Mesenchymal stem cell (in vitro differentiated cells and primary cell): ENCODE measurements around the gene GFER.
A peak's percentile ranks its signal among the peaks of the same experiment; 100 is the strongest.

Experiments
- DNase-seq: peaks from one replicate; pipeline ENCODE4 v3.0.0-alpha.2; 2013
- H2AFZ ChIP-seq: one replicate; pipeline ENCODE4 v1.6.1; 2013; ENCODE audit warnings: low read depth, mild to moderate bottlenecking, control low read depth, inconsistent platforms, low read length, moderate library complexity
- H2AK5ac ChIP-seq: 2 replicates; pipeline ENCODE4 v1.6.1; 2013; ENCODE audit warnings: low read length, moderate library complexity, mild to moderate bottlenecking, inconsistent platforms; ENCODE audit not compliant: severe bottlenecking
- H2BK120ac ChIP-seq: one replicate; pipeline ENCODE4 v1.6.1; 2013; ENCODE audit warnings: low read depth, mild to moderate bottlenecking, inconsistent platforms, low read length, moderate library complexity
- H2BK12ac ChIP-seq, 2 experiments: one replicate each; pipeline ENCODE4 v1.6.1; 2013; ENCODE audit warnings: inconsistent platforms in 2 of 2, low read length in 2 of 2, mild to moderate bottlenecking in 2 of 2, moderate library complexity in 2 of 2, control low read depth in 1 of 2
- H2BK15ac ChIP-seq: one replicate; pipeline ENCODE4 v1.6.1; 2013; ENCODE audit warnings: mild to moderate bottlenecking, low read depth, inconsistent platforms; ENCODE audit not compliant: poor library complexity, severe bottlenecking
- H2BK5ac ChIP-seq: 2 replicates; pipeline ENCODE4 v1.6.1; 2013; ENCODE audit warnings: low read depth, mild to moderate bottlenecking, low read length, control low read depth, inconsistent platforms; ENCODE audit not compliant: poor library complexity, severe bottlenecking
- H3K14ac ChIP-seq, 2 experiments: one replicate each; pipeline ENCODE4 v1.6.1; 2013; ENCODE audit warnings: inconsistent platforms in 2 of 2, low read length in 2 of 2, control low read depth in 1 of 2, mild to moderate bottlenecking in 1 of 2, moderate library complexity in 1 of 2
- H3K18ac ChIP-seq, 2 experiments: one replicate each; pipeline ENCODE4 v1.6.1; 2013; ENCODE audit warnings: inconsistent platforms in 2 of 2, low read length in 2 of 2, control low read depth in 1 of 2, low read depth in 1 of 2, mild to moderate bottlenecking in 1 of 2
- H3K23ac ChIP-seq, 2 experiments: one replicate each; pipeline ENCODE4 v1.6.1; 2013; ENCODE audit warnings: inconsistent platforms in 2 of 2, low read length in 2 of 2, mild to moderate bottlenecking in 2 of 2, moderate library complexity in 2 of 2, control low read depth in 1 of 2
- H3K27ac ChIP-seq: 2 replicates; pipeline ENCODE4 v1.5.1; 2013; ENCODE audit warnings: mild to moderate bottlenecking, moderate library complexity, low read length, control low read depth, inconsistent platforms; ENCODE audit not compliant: poor library complexity, severe bottlenecking
- H3K27me3 ChIP-seq, 2 experiments: 2 replicates each; pipeline versions ENCODE4 v1.6.1 to v1.7.0; 2013; ENCODE audit warnings: low read length in 2 of 2, mild to moderate bottlenecking in 2 of 2, moderate library complexity in 2 of 2, control low read depth in 1 of 2, inconsistent platforms in 1 of 2; ENCODE audit not compliant: control insufficient read depth in 1 of 2, insufficient read depth in 1 of 2
- H3K36me3 ChIP-seq, 2 experiments: 2 replicates each; pipeline versions ENCODE4 v1.6.1 to v1.7.0; 2013; ENCODE audit warnings: low read length in 2 of 2, control low read depth in 1 of 2, inconsistent platforms in 1 of 2, low read depth in 1 of 2, mild to moderate bottlenecking in 1 of 2; ENCODE audit not compliant: insufficient read depth in 2 of 2, control insufficient read depth in 1 of 2
- H3K4ac ChIP-seq, 2 experiments: one replicate each; pipeline ENCODE4 v1.6.1; 2013; ENCODE audit warnings: inconsistent platforms in 2 of 2, low read length in 2 of 2, mild to moderate bottlenecking in 2 of 2, moderate library complexity in 2 of 2, control low read depth in 1 of 2, low read depth in 1 of 2
- H3K4me1 ChIP-seq: 2 replicates; pipeline ENCODE4 v1.6.1; 2013; ENCODE audit warnings: low read depth, low read length, control low read depth; ENCODE audit not compliant: control insufficient read depth, insufficient read depth
- H3K4me2 ChIP-seq: 2 replicates; pipeline ENCODE4 v1.6.1; 2013; ENCODE audit warnings: low read length, mild to moderate bottlenecking, inconsistent platforms; ENCODE audit not compliant: poor library complexity, severe bottlenecking
- H3K4me3 ChIP-seq, 2 experiments: 2 replicates each; pipeline versions ENCODE4 v1.5.1 to v1.7.0; 2013; ENCODE audit warnings: low read length in 2 of 2, mild to moderate bottlenecking in 2 of 2, control low read depth in 1 of 2, low read depth in 1 of 2; ENCODE audit not compliant: insufficient read depth in 1 of 2
- H3K79me1 ChIP-seq: replicated peaks from 2 replicates; pipeline ENCODE4 v1.6.1; 2013; ENCODE audit warnings: mild to moderate bottlenecking, control low read depth, low read length, inconsistent platforms; ENCODE audit not compliant: poor library complexity, severe bottlenecking
- H3K9ac ChIP-seq: 2 replicates; pipeline ENCODE4 v1.7.0; 2013; ENCODE audit warnings: mild to moderate bottlenecking, low read length, moderate library complexity
- H3K9me3 ChIP-seq: 2 replicates; pipeline ENCODE4 v1.7.0; 2013; ENCODE audit warnings: mild to moderate bottlenecking, low read length; ENCODE audit not compliant: control insufficient read depth
- H4K8ac ChIP-seq: one replicate; pipeline ENCODE4 v1.6.1; 2013; ENCODE audit warnings: inconsistent platforms, mild to moderate bottlenecking, low read length, moderate library complexity
- H4K91ac ChIP-seq: one replicate; pipeline ENCODE4 v1.6.1; 2013; ENCODE audit warnings: mild to moderate bottlenecking, low read length, inconsistent platforms
- WGBS: methylation state at CpG from one replicate; pipeline ENCODE4 v1.1.7; 2013; ENCODE audit warnings: mixed read lengths; 5-methylcytosine and 5-hydroxymethylcytosine counted together

The GFER gene

GRCh38 chr16:1982013-1982433, 2.0 kb upstream of the GFER start:
- no peak overlapping the region for H2BK15ac ChIP-seq

DNA sequence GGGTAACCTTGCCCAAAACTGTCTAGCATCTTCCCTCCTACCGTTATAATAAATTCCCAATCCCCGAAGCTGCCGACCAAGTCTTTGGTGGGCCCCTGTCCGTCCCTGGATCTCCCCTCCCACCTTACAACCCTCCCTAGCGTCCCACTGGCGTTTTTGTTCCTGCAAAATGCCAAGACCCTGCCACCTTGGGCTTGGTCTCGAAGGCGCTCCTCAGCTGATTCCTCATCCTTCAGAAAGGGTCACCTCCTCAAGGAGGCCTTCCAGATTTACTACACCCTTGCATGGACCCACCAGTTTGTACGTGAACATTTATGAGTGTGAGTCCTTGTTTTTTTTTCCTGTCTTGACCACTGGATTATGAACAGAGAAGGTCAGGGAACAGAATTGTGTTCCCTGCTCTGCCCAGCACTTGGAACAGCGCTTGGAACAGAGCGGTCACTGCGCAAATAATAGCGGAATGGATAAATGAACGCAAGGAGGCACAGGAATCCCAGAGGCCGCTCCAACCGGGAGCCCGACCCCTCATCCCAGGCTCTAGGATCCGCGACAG, 926 bp upstream of the GFER start:
- Histone ChIP-seq H2BK15ac (no peak overlapping the region), H4K91ac (no peak overlapping the region), H3K9ac (peak overlapping the region; percentile 81), H3K18ac (peak overlapping the region in 1 of 2 experiments; percentile 88), H3K27ac (no peak overlapping the region), H2AFZ (peak overlapping the region; percentile 90), H3K79me1 (peaks cover 20% of the 10 kb centered on the region), H2BK5ac (no peak overlapping the region), H2BK12ac (no peak overlapping the region), H3K4ac (no peak overlapping the region), H4K8ac (no peak overlapping the region), H2AK5ac (no peak overlapping the region), H3K4me1 (peaks cover 35% of the 10 kb centered on the region), H3K23ac (peak overlapping the region in 1 of 2 experiments; percentile 91), H3K27me3 (peaks cover 35 to 41% of the 10 kb centered on the region in 2 experiments), H3K4me3 (peak overlapping the region; percentile 81 to 88), H3K4me2 (peak overlapping the region; percentile 97), H3K36me3 (peaks cover 25 to 47% of the 10 kb centered on the region in 2 experiments), H3K14ac (no peak overlapping the region), H3K9me3 (no peaks in the 10 kb centered on the region), H2BK120ac (no peak overlapping the region)
- WGBS, result 43% methylated on average over 19 of the region's 19 CpGs
- DNase-seq, result no peak

More at GRCh38 chr16:1982013-1982433, 2.0 kb upstream of the GFER start:
- Histone ChIP-seq H3K14ac (no peak overlapping the region), H2BK120ac (no peak overlapping the region), H3K4ac (no peak overlapping the region), H3K18ac (no peak overlapping the region), H3K4me1 (peaks cover 35% of the 10 kb centered on the region), H3K23ac (no peak overlapping the region), H3K36me3 (peaks cover 31 to 51% of the 10 kb centered on the region in 2 experiments), H2BK12ac (no peak overlapping the region), H3K4me3 (no peak overlapping the region), H4K91ac (no peak overlapping the region), H3K9me3 (no peaks in the 10 kb centered on the region), H4K8ac (no peak overlapping the region), H2AK5ac (no peak overlapping the region), H2AFZ (no peak overlapping the region), H3K9ac (no peak overlapping the region), H3K27me3 (peaks cover 35 to 41% of the 10 kb centered on the region in 2 experiments), H2BK5ac (no peak overlapping the region), H3K79me1 (peaks cover 17% of the 10 kb centered on the region), H3K4me2 (no peak overlapping the region), H3K27ac (no peak overlapping the region)
- 63% methylated on average over 5 of the region's 5 CpGs for WGBS
- no peak for DNase-seq

DNA sequence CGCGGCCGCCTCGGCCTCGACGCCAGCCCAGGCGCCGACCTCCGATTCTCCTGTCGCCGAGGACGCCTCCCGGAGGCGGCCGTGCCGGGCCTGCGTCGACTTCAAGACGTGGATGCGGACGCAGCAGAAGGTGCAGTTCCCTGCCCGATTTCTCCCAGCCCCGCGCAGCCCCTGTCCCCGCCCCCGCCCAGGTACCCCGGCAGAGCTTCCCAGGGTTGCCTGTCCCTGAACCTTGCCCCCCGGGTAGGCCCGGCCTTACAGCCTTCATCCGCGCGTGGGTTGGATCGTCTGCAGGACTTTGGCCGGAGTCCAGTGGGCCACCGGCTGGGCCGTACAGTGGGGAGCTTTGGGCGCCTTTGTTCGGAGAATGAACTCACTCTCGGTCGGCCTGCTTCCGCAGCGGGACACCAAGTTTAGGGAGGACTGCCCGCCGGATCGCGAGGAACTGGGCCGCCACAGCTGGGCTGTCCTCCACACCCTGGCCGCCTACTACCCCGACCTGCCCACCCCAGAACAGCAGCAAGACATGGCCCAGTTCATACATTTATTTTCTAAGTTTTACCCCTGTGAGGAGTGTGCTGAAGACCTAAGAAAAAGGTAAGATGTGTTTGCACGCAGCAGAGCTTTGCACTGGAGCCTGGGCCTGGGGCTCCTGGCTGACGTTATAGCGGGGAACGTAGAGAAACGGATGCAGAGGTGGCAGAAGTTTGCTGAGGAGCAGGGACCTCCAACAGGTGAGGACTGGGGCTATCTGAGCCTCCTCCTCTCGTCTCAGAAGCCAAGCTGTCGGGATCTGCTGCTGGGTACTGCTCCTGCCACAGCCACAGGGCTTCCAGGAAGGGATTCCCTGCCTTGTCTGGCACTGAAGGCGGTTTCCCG, 593 bp downstream of the GFER start:
- H3K27me3 ChIP-seq, result peaks cover 45 to 47% of the 10 kb centered on the region in 2 experiments
- H3K14ac ChIP-seq, result peak overlapping the region in 1 of 2 experiments; percentile 91
- H4K8ac ChIP-seq, result peak overlapping the region; percentile 96
- no peak overlapping the region for H4K91ac ChIP-seq
- H2BK12ac ChIP-seq, result peak overlapping the region in 1 of 2 experiments; percentile 26
- H3K9me3 ChIP-seq, result no peaks in the 10 kb centered on the region
- 12% methylated on average over 46 of the region's 58 CpGs for WGBS
- no peak overlapping the region for H2BK15ac ChIP-seq
- peak overlapping the region; percentile 75 to 87 for H3K18ac ChIP-seq
- peak overlapping the region; percentile 74 for H2BK120ac ChIP-seq
- peak overlapping the region; percentile 81 to 88 for H3K4me3 ChIP-seq
- no peak overlapping the region for H2BK5ac ChIP-seq
- H3K79me1 ChIP-seq, result peaks cover 20% of the 10 kb centered on the region
- H3K4me1 ChIP-seq, result peaks cover 33% of the 10 kb centered on the region
- H3K27ac ChIP-seq, result no peak overlapping the region
- H2AFZ ChIP-seq, result peak overlapping the region; percentile 84
- peak overlapping the region; percentile 54 to 58 for H3K4ac ChIP-seq
- DNase-seq, result no peak
- H3K9ac ChIP-seq, result peak overlapping the region; percentile 89
- peaks cover 18 to 37% of the 10 kb centered on the region in 2 experiments for H3K36me3 ChIP-seq
- H3K23ac ChIP-seq, result peak overlapping the region in 1 of 2 experiments; percentile 84
- H3K4me2 ChIP-seq, result peak overlapping the region; percentile 97
- no peak overlapping the region for H2AK5ac ChIP-seq
